Limb (tissue), 2 donors: ENCODE data around the gene IGFBP2.
"Not testable (repeated sequence)": the region's sequence is repeated elsewhere in the genome, so short reads cannot be mapped to it uniquely, and the experiment has no call there.

Experiments
- DNase-seq, 2 donors: peaks; one replicate each; pipeline ENCODE4 v3.0.0-alpha.2; 2016; ENCODE audit errors: extremely low spot score in 2 of 2

Gene IGFBP2

GRCh38 chr2:216632952-216633615 lies at the start of gene IGFBP2:
Gene IGFBP2, plus strand, starts transcription at chr2:216633420. Its CDS starts 104 bp downstream, at chr2:216633524.
- DNase-seq, result peak; percentile 80 to 90

GRCh38 chr2:216583606-216584005 lies 49.6 kb upstream of the IGFBP2 start:
- DNase-seq, result no peak

GRCh38 chr2:216584112-216584511 lies 49.1 kb upstream of the IGFBP2 start:
- DNase-seq, result no peak

- no peak for DNase-seq
These were observed 47.8 kb upstream of the IGFBP2 start for GRCh38 chr2:216585441-216585840.

GRCh38 chr2:216588861-216589710 lies 44.1 kb upstream of the IGFBP2 start:
- DNase-seq, result no peak

- no peak for DNase-seq
These were observed 43.4 kb upstream of the IGFBP2 start for GRCh38 chr2:216589791-216590190.

GRCh38 chr2:216590780-216591179 lies 42.4 kb upstream of the IGFBP2 start:
- no peak for DNase-seq

GRCh38 chr2:216591480-216591879 lies 41.7 kb upstream of the IGFBP2 start:
- DNase-seq, result no peak

GRCh38 chr2:216594081-216594480 lies 39.1 kb upstream of the IGFBP2 start:
- DNase-seq, result no peak

- DNase-seq, result peak in 1 of 2 donors; percentile 61
These were observed 36.8 kb upstream of the IGFBP2 start for GRCh38 chr2:216596236-216596979.

- no peak for DNase-seq
These were observed 36.2 kb upstream of the IGFBP2 start for GRCh38 chr2:216596980-216597509.

GRCh38 chr2:216597825-216598224 lies 35.4 kb upstream of the IGFBP2 start:
- DNase-seq, result not testable (repeated sequence)

- no peak for DNase-seq
These were observed 31.4 kb upstream of the IGFBP2 start for GRCh38 chr2:216601632-216602409.

GRCh38 chr2:216603010-216603883 lies 30.0 kb upstream of the IGFBP2 start:
- DNase-seq, result no peak

- no peak for DNase-seq
These were observed 29.4 kb upstream of the IGFBP2 start for GRCh38 chr2:216603884-216604245.

- no peak for DNase-seq
These were observed 28.8 kb upstream of the IGFBP2 start for GRCh38 chr2:216604458-216604857.

GRCh38 chr2:216606551-216607276 lies 26.5 kb upstream of the IGFBP2 start:
- DNase-seq, result peak in 1 of 2 donors; percentile 68

GRCh38 chr2:216607277-216607560 lies 26.0 kb upstream of the IGFBP2 start:
- no peak for DNase-seq

GRCh38 chr2:216608525-216608924 lies 24.7 kb upstream of the IGFBP2 start:
- DNase-seq, result no peak
